Liver (tissue), 3 donors: ENCODE data around the gene TMEM94.

Source experiments
- ATF3 ChIP-seq: IDR thresholded peaks from 2 replicates; pipeline ENCODE4 v1.6.1; 2016; ENCODE audit warnings: antibody characterized with exemption
- CTCF ChIP-seq: fragments of 150-350 bp; IDR thresholded peaks from 2 replicates; pipeline ENCODE4 v1.5.1; 2017; ENCODE audit warnings: improper control_type of control experiment, low read depth, low read length; ENCODE audit not compliant: missing input control
- MAX ChIP-seq: IDR thresholded peaks from 2 replicates; pipeline ENCODE4 v1.6.1; 2016; ENCODE audit warnings: antibody characterized with exemption
- RAD21 ChIP-seq, 2 donors: IDR thresholded peaks; 2 replicates each; pipeline ENCODE4 v1.6.1; 2016; ENCODE audit warnings: antibody characterized with exemption in 2 of 2, mild to moderate bottlenecking in 2 of 2
- SP1 ChIP-seq: IDR thresholded peaks from 2 replicates; pipeline ENCODE4 v1.6.1; 2018; ENCODE audit warnings: antibody characterized with exemption, mild to moderate bottlenecking
- YY1 ChIP-seq: IDR thresholded peaks from 2 replicates; pipeline ENCODE4 v1.6.1; 2016; ENCODE audit warnings: antibody characterized with exemption, mild to moderate bottlenecking
- donor health status: healthy.
- donor health status: healthy.

- TF ChIP-seq SP1 (no peak), MAX (no peak), RAD21 (IDR thresholded peaks at IDR 0.05) (no peak), CTCF (no peak), ATF3 (no peak), YY1 (no peak)
Observed at GRCh38 chr17:75542229-75542628, 85.8 kb downstream of the TMEM94 start.
